CD14-positive monocyte (primary cell): Measurements from ENCODE around the gene BPIFB4. TPM values are rescaled to one million over a fixed set of nuclear protein-coding genes. Genes with fewer than 3 reads are reported as not detected.

ENCODE experiments used
- DNase-seq, 3 donors: peaks; one replicate each; pipeline ENCODE4 v3.0.0-alpha.2; 2011 to 2022
- H2AFZ ChIP-seq: 2 replicates; pipeline ENCODE4 v1.6.0; 2012; ENCODE audit warnings: mild to moderate bottlenecking, low read depth, low read length, inconsistent platforms; ENCODE audit not compliant: insufficient read depth, poor library complexity, severe bottlenecking
- H3K27ac ChIP-seq, 2 donors: 1 replicate in 1 of 2; 2 replicates in 1 of 2; pipeline ENCODE4 v1.5.1; 2012 to 2013; ENCODE audit warnings: low read length in 2 of 2, control low read depth in 1 of 2, inconsistent platforms in 1 of 2, low read depth in 1 of 2, mild to moderate bottlenecking in 1 of 2
- H3K27me3 ChIP-seq, 2 donors: one replicate each; pipeline versions ENCODE4 v1.6.0 to v1.6.1; 2011 to 2013; ENCODE audit warnings: low read length in 2 of 2; ENCODE audit not compliant: control insufficient read depth in 2 of 2, insufficient read depth in 2 of 2
- H3K36me3 ChIP-seq, 2 donors: replicated peaks in 1 of 2; 1 replicate in 1 of 2; 2 replicates in 1 of 2; pipeline versions ENCODE4 v1.5.1 to v1.6.1; 2012 to 2013; ENCODE audit warnings: low read length in 2 of 2, control low read depth in 1 of 2, inconsistent platforms in 1 of 2, mild to moderate bottlenecking in 1 of 2; ENCODE audit not compliant: insufficient read depth in 2 of 2, control insufficient read depth in 1 of 2
- H3K4me1 ChIP-seq, 2 donors: 1 replicate in 1 of 2; 2 replicates in 1 of 2; pipeline versions ENCODE4 v1.5.1 to v1.6.1; 2012 to 2013; ENCODE audit warnings: low read length in 2 of 2, control low read depth in 1 of 2, inconsistent platforms in 1 of 2, mild to moderate bottlenecking in 1 of 2, moderate library complexity in 1 of 2; ENCODE audit not compliant: insufficient read depth in 2 of 2, control insufficient read depth in 1 of 2
- H3K4me2 ChIP-seq: replicated peaks from 2 replicates; pipeline ENCODE3; 2012; ENCODE audit warnings: low read length, moderate library complexity, mild to moderate bottlenecking; ENCODE audit not compliant: poor library complexity, severe bottlenecking; ENCODE audit errors: extremely low read depth
- H3K4me3 ChIP-seq, 3 experiments: fragments of 200-600 bp in 1 of 3; sonication (generic) in 1 of 3; replicated peaks in 1 of 3; 1 replicate in 2 of 3; 2 replicates in 1 of 3; pipeline ENCODE4 v1.5.1; 2011 to 2013; ENCODE audit warnings: low read length in 3 of 3, mild to moderate bottlenecking in 3 of 3, control low read depth in 2 of 3, low read depth in 2 of 3, inconsistent platforms in 1 of 3, moderate library complexity in 1 of 3
- H3K79me2 ChIP-seq: 2 replicates; pipeline ENCODE4 v1.6.0; 2012; ENCODE audit warnings: mild to moderate bottlenecking, control low read depth, inconsistent platforms, low read length, moderate library complexity; ENCODE audit not compliant: insufficient read depth
- H3K9ac ChIP-seq: 2 replicates; pipeline ENCODE4 v1.6.0; 2017; ENCODE audit warnings: low read length, mild to moderate bottlenecking; ENCODE audit not compliant: insufficient read depth, poor library complexity, severe bottlenecking
- H3K9me3 ChIP-seq, 2 donors: replicated peaks in 1 of 2; 1 replicate in 1 of 2; 2 replicates in 1 of 2; pipeline versions ENCODE4 v1.5.1 to v1.6.1; 2012 to 2013; ENCODE audit warnings: low read length in 2 of 2, control low read depth in 1 of 2; ENCODE audit not compliant: control insufficient read depth in 1 of 2, insufficient read depth in 1 of 2
- H4K20me1 ChIP-seq: 2 replicates; pipeline ENCODE4 v1.6.0; 2012; ENCODE audit warnings: mild to moderate bottlenecking, low read length, control low read depth, moderate library complexity; ENCODE audit not compliant: insufficient read depth
- H3K27ac Mint-ChIP-seq, 7 donors: one replicate each; pipeline ENCODE4 v1.8.0; 2020; ENCODE audit warnings: mild to moderate bottlenecking in 7 of 7, mixed read lengths in 7 of 7, moderate library complexity in 6 of 7, inconsistent platforms in 2 of 7
- H3K27me3 Mint-ChIP-seq, 3 donors: one replicate each; pipeline ENCODE4 v1.8.0; 2021 to 2022; ENCODE audit warnings: low read depth in 3 of 3, mild to moderate bottlenecking in 3 of 3, mixed read lengths in 3 of 3, moderate library complexity in 3 of 3, inconsistent platforms in 1 of 3
- H3K36me3 Mint-ChIP-seq, 2 donors: one replicate each; pipeline ENCODE4 v1.8.0; 2020; ENCODE audit warnings: mixed read lengths in 2 of 2, inconsistent platforms in 1 of 2, mild to moderate bottlenecking in 1 of 2
- H3K4me1 Mint-ChIP-seq: one replicate; pipeline ENCODE4 v1.8.0; 2020; ENCODE audit warnings: mild to moderate bottlenecking, mixed read lengths
- H3K4me3 Mint-ChIP-seq, 2 donors: one replicate each; pipeline ENCODE4 v1.8.0; 2020; ENCODE audit warnings: mild to moderate bottlenecking in 2 of 2, mixed read lengths in 2 of 2, moderate library complexity in 1 of 2
- H3K9me3 Mint-ChIP-seq, 7 donors: one replicate each; pipeline ENCODE4 v1.8.0; 2020 to 2022; ENCODE audit warnings: mixed read lengths in 7 of 7, mild to moderate bottlenecking in 6 of 7, moderate library complexity in 6 of 7, inconsistent platforms in 2 of 7
- CTCF ChIP-seq: fragments of 200-600 bp; IDR thresholded peaks from one replicate; pipeline ENCODE4 v1.8.0; 2022; ENCODE audit warnings: antibody characterized with exemption, mild to moderate bottlenecking
- WGBS: methylation state at CpG from one replicate; pipeline ENCODE4 v1.1.5; 2013; ENCODE audit warnings: missing lambda C conversion rate; ENCODE audit not compliant: insufficient coverage; 5-methylcytosine and 5-hydroxymethylcytosine counted together
- intact Hi-C, 2 donors: fragments of 100-400 bp; cut with micrococcal nuclease; formaldehyde crosslinking; loops; one replicate each; pipeline versions ENCODE4 v1.15.0 to v1.15.1; 2023
- polyA plus RNA-seq, 3 donors: library from polyadenylated mRNA; depleted of rRNA in 1 of 3; unstranded in 2 of 3; stranded (reverse) in 1 of 3; fragments of 300-500 nt in 2 of 3; fragments of >200 nt in 1 of 3; fragmentation: Illumina TruSeq in 2 of 3; gene quantifications; 1 replicate in 2 of 3; 2 replicates in 1 of 3; pipeline ENCODE4 v1.2.3, GENCODE V29; 2012 to 2021

Gene BPIFB4
- polyA plus RNA-seq, 3 donors = not detected

DNA sequence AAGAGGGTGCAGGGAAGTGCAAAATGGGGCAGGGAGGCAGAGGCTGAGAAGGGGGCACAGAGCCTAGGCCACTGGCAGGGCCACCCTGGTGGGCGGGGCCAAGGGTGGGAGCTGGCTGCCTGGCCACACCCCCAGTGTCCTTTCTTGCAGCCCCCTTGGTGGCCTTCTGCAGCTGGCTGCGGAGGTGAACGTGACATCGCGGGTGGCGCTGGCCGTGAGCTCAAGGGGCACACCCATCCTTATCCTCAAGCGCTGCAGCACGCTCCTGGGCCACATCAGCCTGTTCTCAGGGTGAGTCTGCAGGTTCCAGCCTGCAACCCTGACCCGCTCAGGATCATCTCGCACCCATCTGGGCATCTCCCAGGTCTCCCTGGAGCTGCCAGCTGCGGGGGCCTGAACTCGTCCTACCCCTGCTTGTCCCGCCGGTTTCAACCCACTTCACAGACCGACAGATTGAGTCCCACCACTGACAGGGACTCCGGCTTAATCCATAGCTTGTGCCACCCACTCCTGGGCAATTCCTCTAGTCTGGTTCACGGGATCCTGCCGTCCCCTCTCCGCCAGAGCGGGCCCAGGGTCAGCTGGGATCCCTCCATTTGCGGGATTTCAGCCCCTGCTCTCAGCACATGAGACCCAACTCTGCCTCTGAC is 19.6 kb upstream of the BPIFB4 start:
- Histone ChIP-seq H3K27me3 (no peaks in the 10 kb centered on the region), H3K4me1 (no peaks in the 10 kb centered on the region), H3K79me2 (no peaks in the 10 kb centered on the region), H3K9ac (no peak overlapping the region), H3K36me3 (no peaks in the 10 kb centered on the region), H3K9me3 (no peaks in the 10 kb centered on the region), H4K20me1 (no peaks in the 10 kb centered on the region), H3K27ac (no peak overlapping the region), H3K4me2 (no peak overlapping the region), H2AFZ (no peak overlapping the region), H3K4me3 (no peak overlapping the region)
- DNase-seq = no peak
- no peak overlapping the region for H3K27ac Mint-ChIP-seq
- H3K9me3 Mint-ChIP-seq = no peaks in the 10 kb centered on the region
- WGBS = 97% methylated on average over 22 of the region's 22 CpGs
- no peak overlapping the region for H3K4me3 Mint-ChIP-seq
- no peaks in the 10 kb centered on the region for H3K36me3 Mint-ChIP-seq
- intact Hi-C loops = no loop called here
- H3K27me3 Mint-ChIP-seq = peaks cover 1 to 3% (median 2%) of the 10 kb centered on the region in 3 donors
- TF ChIP-seq CTCF = no peak
- H3K4me1 Mint-ChIP-seq = no peaks in the 10 kb centered on the region

DNA sequence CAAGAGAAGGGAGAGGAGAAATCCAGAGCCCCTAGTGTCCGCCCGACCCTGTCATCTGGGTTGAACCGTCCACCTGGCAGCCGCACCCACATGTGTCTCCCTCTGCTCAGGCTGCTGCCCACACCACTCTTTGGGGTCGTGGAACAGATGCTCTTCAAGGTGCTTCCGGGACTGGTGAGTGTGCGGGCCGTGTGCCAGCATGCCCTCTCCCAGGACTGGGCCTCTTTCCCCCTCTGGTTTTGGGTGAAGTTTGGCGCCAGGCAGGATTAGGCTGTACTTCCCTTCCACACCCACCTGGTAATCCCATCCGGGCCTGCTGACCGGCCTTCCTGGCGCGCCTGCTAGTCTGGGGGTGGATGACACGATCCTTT is 17.8 kb upstream of the BPIFB4 start:
- Histone ChIP-seq H3K4me3 (no peak overlapping the region), H4K20me1 (no peaks in the 10 kb centered on the region), H3K4me1 (no peaks in the 10 kb centered on the region), H3K27me3 (no peaks in the 10 kb centered on the region), H3K27ac (no peak overlapping the region), H3K9ac (no peak overlapping the region), H2AFZ (no peak overlapping the region), H3K36me3 (no peaks in the 10 kb centered on the region), H3K79me2 (no peaks in the 10 kb centered on the region), H3K9me3 (no peaks in the 10 kb centered on the region), H3K4me2 (no peak overlapping the region)
- Mint-ChIP-seq H3K4me3 (no peak overlapping the region), H3K36me3 (no peaks in the 10 kb centered on the region), H3K27me3 (peaks cover 1 to 4% (median 2%) of the 10 kb centered on the region in 3 donors), H3K27ac (no peak overlapping the region), H3K4me1 (peaks cover 2% of the 10 kb centered on the region), H3K9me3 (no peaks in the 10 kb centered on the region)
- intact Hi-C loops = no loop called here
- TF ChIP-seq CTCF = no peak
- DNase-seq = no peak
- 85% methylated on average over 8 of the region's 14 CpGs for WGBS
